ENCODE results near the gene TMEM154.

GRCh38 chr4:152579916-152580315 is 99.9 kb downstream of the TMEM154 start:
- TF ChIP-seq EP300 (IDR thresholded peaks at IDR 0.05; ENCODE audit: borderline replicate concordance) (no peak), TAF1 (IDR thresholded peaks at IDR 0.05; ENCODE audit: low read depth) (no peak), USF1 (IDR thresholded peaks at IDR 0.05) (no peak), RAD21 (IDR thresholded peaks at IDR 0.05; ENCODE audit: low read depth) (no peak), YY1 (IDR thresholded peaks at IDR 0.05; ENCODE audit: low read depth) (no peak), EGR1 (IDR thresholded peaks at IDR 0.05) (no peak)
- TF ChIP-seq, protein P1, sequence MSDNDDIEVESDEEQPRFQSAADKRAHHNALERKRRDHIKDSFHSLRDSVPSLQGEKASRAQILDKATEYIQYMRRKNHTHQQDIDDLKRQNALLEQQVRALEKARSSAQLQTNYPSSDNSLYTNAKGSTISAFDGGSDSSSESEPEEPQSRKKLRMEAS (IDR thresholded peaks at IDR 0.05), result no peak

All from Ishikawa (cell line).